ENCODE data around the gene NONO. TPM values are rescaled to one million over a fixed set of nuclear protein-coding genes. Genes with fewer than 3 reads are reported as not detected.

The NONO gene
- polyA plus RNA-seq, 10 donors: 280 to 387 (median 316) TPM

Other genes starting within 250 kb of the NONO start
- gene SNX12, start 215.3 kb upstream of the NONO start, polyA plus RNA-seq (ENCODE audit: insufficient read length in 10 of 10): 10 to 100 TPM; 40.1 to 53.7 (median 46.7) TPM
- gene FOXO4, start 187.8 kb upstream of the NONO start, polyA plus RNA-seq (ENCODE audit: insufficient read length in 10 of 10): 10 to 100 TPM; 23.3 to 33.1 (median 26.4) TPM
- 1 to 10 TPM in 4 of 10 donors, under 1 TPM in 2, not detected in 4; 0.52 to 2.0 (median 1.1) TPM for gene CXorf65, start 176.9 kb upstream of the NONO start, polyA plus RNA-seq (ENCODE audit: insufficient read length in 10 of 10)
- 10 to 100 TPM in 1 of 10 donors, 1 to 10 TPM in 8, under 1 TPM in 1; 0.99 to 18.0 (median 2.5) TPM for gene IL2RG, start 172.1 kb upstream of the NONO start, polyA plus RNA-seq (ENCODE audit: insufficient read length in 10 of 10)
- gene MED12, start 165.0 kb upstream of the NONO start, polyA plus RNA-seq (ENCODE audit: insufficient read length in 10 of 10): 10 to 100 TPM; 33.2 to 48.9 (median 39.3) TPM
- 1 to 10 TPM; 2.6 to 4.9 (median 3.4) TPM for gene NLGN3, start 138.8 kb upstream of the NONO start, polyA plus RNA-seq (ENCODE audit: insufficient read length in 10 of 10)
- gene GJB1, start 60.4 kb upstream of the NONO start, polyA plus RNA-seq (ENCODE audit: insufficient read length in 10 of 10): under 1 TPM in 2 of 10 donors, not detected in 8; 0.36 to 0.61 TPM
- 10 to 100 TPM; 17.5 to 25.9 (median 20.3) TPM for gene ZMYM3, start 29.5 kb upstream of the NONO start, polyA plus RNA-seq (ENCODE audit: insufficient read length in 10 of 10)
- 100 to 1,000 TPM in 7 of 10 donors, 10 to 100 TPM in 3; 75.0 to 135 (median 115) TPM for gene ITGB1BP2, start 18.1 kb downstream of the NONO start, polyA plus RNA-seq (ENCODE audit: insufficient read length in 10 of 10)
- gene TAF1, start 82.7 kb downstream of the NONO start, polyA plus RNA-seq (ENCODE audit: insufficient read length in 10 of 10): 10 to 100 TPM; 16.8 to 35.7 (median 27.2) TPM
- 100 to 1,000 TPM in 5 of 10 donors, 10 to 100 TPM in 5; 76.1 to 190 (median 110) TPM for gene OGT, start 249.5 kb downstream of the NONO start, polyA plus RNA-seq (ENCODE audit: insufficient read length in 10 of 10)